HL-60 (cell line): Measurements from ENCODE around the gene OR8H1.

Experiments used
- DNase-seq, 2 experiments: peaks; one replicate each; pipeline ENCODE4 v3.0.0-alpha.2; 2010 to 2020; ENCODE audit warnings: low read depth in 1 of 2, low spot score in 1 of 2
- H3K27ac ChIP-seq: fragments of 250-450 bp; sonication (Bioruptor Pico); replicated peaks from 2 replicates; pipeline ENCODE4 v1.5.1; 2020; ENCODE audit warnings: mild to moderate bottlenecking, moderate library complexity
- H3K27me3 ChIP-seq: fragments of 250-450 bp; sonication (Bioruptor Pico); 2 replicates; pipeline ENCODE4 v1.5.1; 2021; ENCODE audit warnings: mild to moderate bottlenecking, moderate library complexity; ENCODE audit not compliant: insufficient read depth, poor library complexity, severe bottlenecking
- H3K4me3 ChIP-seq: replicated peaks from 2 replicates; pipeline ENCODE4 v1.5.1; 2011; ENCODE audit warnings: mild to moderate bottlenecking, control low read depth, low read length; ENCODE audit not compliant: insufficient read depth
- CTCF ChIP-seq: IDR thresholded peaks from one replicate; pipeline ENCODE4 v1.5.1; 2011; ENCODE audit warnings: low read length, control low read depth, inconsistent platforms; ENCODE audit not compliant: insufficient read depth
- GABPA ChIP-seq: IDR thresholded peaks from 2 replicates; pipeline ENCODE4 v1.6.1; 2012; ENCODE audit warnings: low read depth
- POLR2AphosphoS5 ChIP-seq: IDR thresholded peaks from 2 replicates; pipeline ENCODE4 v1.6.1; 2012; ENCODE audit warnings: low read depth
- REST ChIP-seq: IDR thresholded peaks from 2 replicates; pipeline ENCODE4 v1.6.1; 2012; ENCODE audit warnings: low read depth; ENCODE audit not compliant: insufficient replicate concordance
- SPI1 ChIP-seq: IDR thresholded peaks from 2 replicates; pipeline ENCODE4 v1.6.1; 2012; ENCODE audit warnings: low read depth, mild to moderate bottlenecking, borderline replicate concordance

OR8H1 gene

GRCh38 chr11:56271092-56271491 is 21.0 kb downstream of the OR8H1 start:
- DNase-seq, result no peak
- H3K27me3 ChIP-seq, result no peaks in the 10 kb centered on the region
- no peak overlapping the region for H3K4me3 ChIP-seq
- no peak for TF ChIP-seq POLR2AphosphoS5
- no peak for TF ChIP-seq REST
- TF ChIP-seq SPI1, result no peak
- no peak for TF ChIP-seq GABPA
- TF ChIP-seq CTCF, result no peak
- no peak overlapping the region for H3K27ac ChIP-seq

GRCh38 chr11:56251954-56252353 is 40.1 kb downstream of the OR8H1 start, which contains the start of gene OR5T3:
TSS of gene OR5T3 (plus strand) at chr11:56252254. CDS start at chr11:56252254, 0 bp downstream.
- TF ChIP-seq CTCF (no peak), GABPA (no peak), SPI1 (no peak), POLR2AphosphoS5 (no peak), REST (no peak)
- Histone ChIP-seq H3K27ac (no peak within 1 kb of the TSS), H3K4me3 (no peak within 1 kb of the TSS), H3K27me3 (no peaks in the 10 kb centered on the region)
- DNase-seq, result no peak
